Renal cortical epithelial cell (primary cell): Measurements from ENCODE around the gene OR4C12. TPM values are rescaled to one million over a fixed set of nuclear protein-coding genes. Genes with fewer than 3 reads are reported as not detected.
"Not testable (repeated sequence)": the region's sequence is repeated elsewhere in the genome, so short reads cannot be mapped to it uniquely, and the experiment has no call there.

Experiments
- DNase-seq: peaks from one replicate; pipeline ENCODE4 v3.0.0-alpha.2; 2011; ENCODE audit warnings: low read depth
- total RNA-seq: library from RNA; depleted of rRNA; stranded (reverse); fragments of >200 nt; gene quantifications from 2 replicates; pipeline ENCODE4 v1.2.3, GENCODE V29; 2014

The OR4C12 gene
- not detected in 2 replicates for total RNA-seq

DNA sequence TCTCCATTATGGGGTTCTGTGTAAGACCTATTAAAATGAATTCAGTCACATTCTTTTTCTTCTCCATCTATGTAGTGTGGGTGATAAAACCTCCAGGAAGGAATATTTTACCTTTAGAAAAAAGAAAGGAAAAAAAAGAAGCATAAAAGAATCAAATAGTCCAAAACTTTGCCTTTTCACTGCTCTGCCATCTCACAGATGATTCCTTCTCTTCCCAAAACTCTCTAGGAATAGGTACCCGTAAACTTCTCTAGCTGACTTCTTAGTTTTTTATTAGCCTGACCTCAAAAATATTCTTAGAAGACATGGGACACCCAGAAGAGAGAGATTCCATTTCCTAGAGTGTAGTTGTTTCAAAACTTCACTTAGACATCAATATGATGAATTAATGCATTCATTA is at the start of gene OR4C12:
Gene OR4C12 (minus strand): TSS at position 101 of the 400 bp plus-strand sequence. CDS start 34 bp downstream, at position 67.
- not testable (repeated sequence) for DNase-seq

DNA sequence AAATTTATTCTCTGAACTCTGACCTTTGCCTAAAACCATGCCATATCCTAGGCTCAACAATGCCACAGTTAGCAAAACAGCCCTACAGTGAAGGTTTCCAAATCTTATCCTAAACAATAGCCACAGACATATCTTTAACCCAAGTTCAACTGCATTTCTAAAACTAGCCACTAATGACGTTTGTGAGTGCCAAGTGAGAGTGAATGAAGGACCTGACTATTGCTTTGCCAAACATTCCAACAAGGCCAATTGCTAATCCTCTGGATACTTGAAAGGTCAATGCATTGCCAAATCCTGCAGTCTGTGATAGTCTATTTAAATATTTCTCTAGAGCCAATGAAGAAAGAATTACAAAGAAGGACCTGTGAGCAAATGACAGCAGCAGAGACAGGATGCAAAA is 47.9 kb upstream of the OR4C12 start:
- no peak for DNase-seq

DNA sequence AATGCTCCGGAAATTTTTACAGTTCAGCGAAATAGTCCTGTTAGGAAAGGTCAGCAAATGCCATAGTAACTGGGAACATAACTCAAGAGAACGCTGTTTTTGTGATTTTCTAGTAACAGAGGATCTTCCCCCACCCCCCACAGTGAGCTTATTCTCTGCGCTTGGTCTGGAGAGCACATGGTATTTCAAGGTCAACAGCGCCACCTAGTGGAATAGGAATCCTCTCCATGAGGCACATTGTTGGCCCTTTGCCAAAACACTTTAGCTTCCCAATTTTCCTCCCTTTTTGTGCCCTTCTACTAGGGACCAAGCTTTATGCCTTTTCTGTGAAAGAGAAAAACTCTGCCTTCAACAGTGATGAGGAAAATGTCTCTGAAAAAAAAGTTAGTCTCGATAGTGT is 13.2 kb upstream of the OR4C12 start:
- peak; percentile 0 for DNase-seq

DNA sequence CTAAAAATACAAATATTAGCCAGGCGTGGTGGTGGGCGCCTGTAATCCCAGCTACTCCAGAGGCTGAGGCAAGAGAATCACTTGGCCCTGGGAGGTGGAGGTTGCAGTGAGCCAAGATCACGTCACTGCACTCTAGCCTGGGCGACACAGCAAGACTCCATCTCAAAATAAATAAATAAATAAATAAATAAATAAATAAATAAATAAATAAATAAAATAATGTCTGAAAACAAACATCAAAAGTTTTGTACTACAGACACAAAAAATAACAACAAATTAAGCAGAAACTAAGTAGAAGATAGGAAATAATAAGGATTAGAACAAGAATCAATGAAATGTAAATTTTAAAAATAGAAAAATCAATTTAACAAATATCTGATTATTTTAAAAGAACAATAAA is 8.9 kb downstream of the OR4C12 start:
- not testable (repeated sequence) for DNase-seq

DNA sequence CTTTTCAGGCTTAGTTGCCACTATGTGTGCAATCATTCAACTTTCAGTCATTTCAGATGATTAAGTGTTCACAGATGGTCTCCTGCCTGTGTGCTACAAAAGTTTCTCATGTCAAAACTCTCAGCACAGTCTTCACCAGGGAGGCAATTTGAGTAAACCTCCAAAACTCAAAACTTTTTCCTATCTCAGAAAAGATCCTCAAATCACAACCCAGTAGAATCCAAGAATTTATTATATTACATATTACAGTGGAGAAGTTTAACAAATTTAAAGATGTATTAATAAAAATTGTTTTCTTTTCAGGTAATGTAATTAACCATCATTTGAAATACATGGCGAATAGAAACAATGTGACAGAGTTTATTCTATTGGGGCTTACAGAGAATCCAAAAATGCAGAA is 30.2 kb downstream of the OR4C12 start, which contains the start of gene OR4C13:
Gene OR4C13 (plus strand): TSS at position 301 of the 400 bp plus-strand sequence. CDS start 32 bp downstream, at position 333.
- no peak for DNase-seq

DNA sequence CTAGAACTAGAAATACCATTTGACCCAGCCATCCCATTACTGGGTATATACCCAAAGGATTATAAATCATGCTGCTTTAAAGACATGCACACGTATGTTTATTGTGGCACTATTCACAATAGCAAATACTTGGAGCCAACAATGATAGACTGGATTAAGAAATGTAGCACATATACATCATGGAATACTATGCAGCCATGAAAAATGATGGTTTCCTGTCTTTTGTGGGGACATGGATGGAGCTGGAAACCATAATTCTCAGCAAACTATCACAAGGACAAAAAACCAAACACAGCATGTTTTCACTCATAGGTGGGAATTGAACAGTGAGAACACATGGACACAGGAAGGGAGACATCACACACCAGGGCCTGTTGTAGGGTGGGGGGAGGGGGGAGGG is 33.6 kb downstream of the OR4C12 start:
- DNase-seq = not testable (repeated sequence)

Other genes starting within 250 kb of the OR4C12 start
- gene OR4C13, start 30.1 kb downstream of the OR4C12 start, total RNA-seq = not detected in 2 replicates
- not detected in 2 replicates for gene OR4C45, start 50.3 kb upstream of the OR4C12 start, total RNA-seq